HepG2 (cell line): ENCODE measurements around the gene CFAP54. TPM values are rescaled to one million over a fixed set of nuclear protein-coding genes. Genes with fewer than 3 reads are reported as not detected.

ENCODE experiments used
- ATAC-seq: fragments of 200-7000 bp; cut with Tn5 transposase; 3 replicates; pipeline ENCODE4 v1.9.1; 2020; ENCODE audit warnings: mild to moderate bottlenecking, moderate library complexity
- BruUV-seq: library from RNA; stranded (reverse); fragments of 400-500 nt; replicated peaks from 2 replicates; lab custom pipeline; 2021; lab: Mats Ljungman, UMichigan
- CTCF ChIA-PET: fragments of 300-600 bp; formaldehyde crosslinking; extraction: SDS; loops from one replicate; lab custom pipeline; 2021; ENCODE audit warnings: low total read pairs, inconsistent platforms, low intra/inter-chr PET ratio; lab: Yijun Ruan, JAX
- POLR2A ChIA-PET: fragments of 350-600 bp; sonication (Branson Sonifier 250); formaldehyde crosslinking; loops from one replicate; lab custom pipeline; 2020; ENCODE audit warnings: antibody characterized with exemption, inconsistent platforms; lab: Yijun Ruan, JAX
- DNase-seq: peaks from one replicate; pipeline ENCODE4 v3.0.0-alpha.2; 2015; ENCODE audit warnings: low spot score
- FAIRE-seq: peaks from 3 replicates; lab custom pipeline; 2011; peaks lifted over from hg19 to GRCh38; lab: Jason Lieb, UNC
- H2AFZ ChIP-seq: one replicate; pipeline ENCODE4 v1.6.1; 2011; ENCODE audit warnings: low read length, inconsistent platforms
- H3K27ac ChIP-seq: fragments of 300-600 bp; 3 replicates; pipeline ENCODE4 v1.8.0; 2011; ENCODE audit warnings: mixed run types, mild to moderate bottlenecking, mixed read lengths, low read length, inconsistent platforms; ENCODE audit not compliant: insufficient read depth; ENCODE audit errors: extremely low read length
- H3K27me3 ChIP-seq, 2 experiments: fragments of 200-600 bp in 1 of 2; 2 replicates in 1 of 2; 3 replicates in 1 of 2; pipeline versions ENCODE4 v1.6.0 to v1.8.0; 2011; ENCODE audit warnings: low read length in 2 of 2, mild to moderate bottlenecking in 2 of 2, moderate library complexity in 2 of 2, inconsistent platforms in 1 of 2; ENCODE audit not compliant: insufficient read depth in 2 of 2, control insufficient read depth in 1 of 2
- H3K36me3 ChIP-seq, 2 experiments: fragments of 200-600 bp in 1 of 2; replicated peaks in 1 of 2; 2 replicates in 1 of 2; 3 replicates in 1 of 2; pipeline versions ENCODE4 v1.5.1 to v1.8.0; 2011; ENCODE audit warnings: low read length in 2 of 2, inconsistent platforms in 1 of 2; ENCODE audit not compliant: insufficient read depth in 2 of 2, control insufficient read depth in 1 of 2
- H3K4me1 ChIP-seq: 2 replicates; pipeline ENCODE4 v1.5.1; 2012; ENCODE audit warnings: low read length, inconsistent platforms; ENCODE audit not compliant: insufficient read depth
- H3K4me2 ChIP-seq: 2 replicates; pipeline ENCODE4 v1.6.0; 2011; ENCODE audit warnings: low read depth, low read length, inconsistent platforms
- H3K4me3 ChIP-seq, 3 experiments: fragments of 200-600 bp in 1 of 3; sonication (generic), shearing (Covaris generic) in 1 of 3; replicated peaks in 1 of 3; 2 replicates each; pipeline ENCODE4 v1.5.1; 2011 to 2016; ENCODE audit warnings: low read length in 3 of 3, inconsistent platforms in 2 of 3, low read depth in 2 of 3, mild to moderate bottlenecking in 2 of 3, control low read depth in 1 of 3, mixed read lengths in 1 of 3; ENCODE audit not compliant: insufficient read depth in 1 of 3
- H3K79me2 ChIP-seq: one replicate; pipeline ENCODE4 v1.6.1; 2011; ENCODE audit warnings: low read length, inconsistent platforms; ENCODE audit not compliant: insufficient read depth
- H3K9ac ChIP-seq: 2 replicates; pipeline ENCODE4 v1.6.0; 2011; ENCODE audit warnings: mild to moderate bottlenecking, low read depth, low read length, inconsistent platforms; ENCODE audit not compliant: insufficient read depth
- H3K9me3 ChIP-seq: 2 replicates; pipeline ENCODE4 v1.5.1; 2012; ENCODE audit warnings: mild to moderate bottlenecking, low read length
- H4K20me1 ChIP-seq: 2 replicates; pipeline ENCODE4 v1.6.0; 2011; ENCODE audit warnings: inconsistent platforms, mild to moderate bottlenecking, low read length, moderate library complexity; ENCODE audit not compliant: insufficient read depth
- ETV6 ChIP-seq: sonication (generic); formaldehyde crosslinking; conservative IDR thresholded peaks from 2 replicates; pipeline ENCODE4 v1.4.0; 2020; ENCODE audit warnings: missing genetic modification reagents
- TAF15 ChIP-seq: fragments of 200-400 bp; formaldehyde crosslinking; IDR thresholded peaks from one replicate; pipeline ENCODE4 v1.6.1; 2018; ENCODE audit warnings: mild to moderate bottlenecking, low read depth, low read length; ENCODE audit not compliant: poor library complexity, severe bottlenecking
- ZFP37 ChIP-seq: sonication (generic); formaldehyde crosslinking; IDR thresholded peaks from 2 replicates; pipeline ENCODE4 v1.4.0; 2020; ENCODE audit warnings: missing genetic modification reagents, borderline replicate concordance
- ZNF598 ChIP-seq: sonication (generic); formaldehyde crosslinking; IDR thresholded peaks from 2 replicates; pipeline ENCODE4 v1.5.1; 2020; ENCODE audit warnings: mild to moderate bottlenecking, missing genetic modification reagents, borderline replicate concordance
- ZSCAN9 ChIP-seq: IDR thresholded peaks from 2 replicates; pipeline ENCODE4 v1.6.1; 2016; ENCODE audit warnings: borderline replicate concordance
- WGBS: methylation state at CpG from one replicate; pipeline ENCODE4 v1.1.6; 2017; ENCODE audit warnings: low lambda C conversion rate; 5-methylcytosine and 5-hydroxymethylcytosine counted together
- in situ Hi-C: cut with HindIII; loops from 2 replicates; pipeline ENCODE4 v1.10.0; 2017; ENCODE audit warnings: low pct_unique_long_range_greater_than_20kb; ENCODE audit not compliant: extremely low pct_ligation_motif_present
- intact Hi-C: fragments of 100-400 bp; cut with micrococcal nuclease; formaldehyde crosslinking; loops from one replicate; pipeline ENCODE4 v1.10.0; 2022; ENCODE audit not compliant: unreplicated experiment
- polyA plus RNA-seq, 8 experiments: library from polyadenylated mRNA; depleted of rRNA in 3 of 8; stranded (reverse) in 7 of 8; unstranded in 1 of 8; fragments of >200 nt; fragmentation: Illumina TruSeq in 4 of 8; extraction: Trizol in 4 of 8; gene quantifications; 2 replicates each; pipeline versions ENCODE4 v1.2.1 to v1.2.3, GENCODE V29; 2011 to 2016; ENCODE audit warnings: low read depth in 4 of 8, missing spikeins in 1 of 8, mixed read lengths in 1 of 8; ENCODE audit not compliant: insufficient read depth in 1 of 8
- total RNA-seq, 5 experiments: library from RNA; depleted of rRNA; stranded (reverse); fragments of >200 nt; fragmentation: Illumina TruSeq; extraction: Trizol; gene quantifications; 2 replicates each; pipeline ENCODE4 v1.2.3, GENCODE V29; 2016; ENCODE audit warnings: low read depth in 1 of 5
- TF ChIP-seq, protein P1 (sequence below), 2 experiments: sonication (generic) in 1 of 2; formaldehyde crosslinking in 1 of 2; IDR thresholded peaks; 2 replicates each; pipeline versions ENCODE4 v1.6.1 to v1.9.0; 2014 to 2022; ENCODE audit warnings: antibody characterized with exemption in 1 of 2, borderline replicate concordance in 1 of 2, inconsistent platforms in 1 of 2, low read depth in 1 of 2, missing genetic modification reagents in 1 of 2
- TF ChIP-seq, protein P2 (sequence below): IDR thresholded peaks from 2 replicates; pipeline ENCODE4 v1.6.1; 2016; ENCODE audit warnings: missing biosample characterization, missing genetic modification reagents, low read depth
- TF ChIP-seq, protein P3 (sequence below): sonication (generic); formaldehyde crosslinking; IDR thresholded peaks from 2 replicates; pipeline ENCODE4 v1.9.0; 2021; ENCODE audit warnings: missing genetic modification reagents, mild to moderate bottlenecking, borderline replicate concordance

Gene CFAP54
- total and polyA plus RNA-seq, 2 of the 13 experiments (the other 11 are each of a cell fraction or from before 2014, with no cell fraction given) = not detected

DNA sequence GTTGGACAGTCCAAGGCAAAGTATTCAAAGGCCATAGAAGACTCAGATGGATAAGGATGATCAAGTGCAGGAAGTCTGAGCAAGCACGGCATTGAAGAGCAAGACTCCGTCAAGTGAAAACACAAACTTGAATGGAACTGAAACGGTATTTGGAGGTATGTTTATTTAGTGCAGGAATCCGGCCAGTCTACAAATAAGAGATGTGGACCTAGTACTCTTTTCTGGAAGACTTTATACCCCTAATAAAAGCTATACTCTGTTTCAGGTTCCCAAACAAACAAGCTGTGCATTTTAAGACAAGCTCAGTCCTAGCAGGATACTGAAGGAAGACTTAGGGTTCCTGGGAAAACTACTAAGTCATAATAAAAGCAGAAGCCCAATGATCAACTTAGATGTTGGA lies 316.9 kb downstream of the CFAP54 start (continued):
- TF ChIP-seq, protein P1, sequence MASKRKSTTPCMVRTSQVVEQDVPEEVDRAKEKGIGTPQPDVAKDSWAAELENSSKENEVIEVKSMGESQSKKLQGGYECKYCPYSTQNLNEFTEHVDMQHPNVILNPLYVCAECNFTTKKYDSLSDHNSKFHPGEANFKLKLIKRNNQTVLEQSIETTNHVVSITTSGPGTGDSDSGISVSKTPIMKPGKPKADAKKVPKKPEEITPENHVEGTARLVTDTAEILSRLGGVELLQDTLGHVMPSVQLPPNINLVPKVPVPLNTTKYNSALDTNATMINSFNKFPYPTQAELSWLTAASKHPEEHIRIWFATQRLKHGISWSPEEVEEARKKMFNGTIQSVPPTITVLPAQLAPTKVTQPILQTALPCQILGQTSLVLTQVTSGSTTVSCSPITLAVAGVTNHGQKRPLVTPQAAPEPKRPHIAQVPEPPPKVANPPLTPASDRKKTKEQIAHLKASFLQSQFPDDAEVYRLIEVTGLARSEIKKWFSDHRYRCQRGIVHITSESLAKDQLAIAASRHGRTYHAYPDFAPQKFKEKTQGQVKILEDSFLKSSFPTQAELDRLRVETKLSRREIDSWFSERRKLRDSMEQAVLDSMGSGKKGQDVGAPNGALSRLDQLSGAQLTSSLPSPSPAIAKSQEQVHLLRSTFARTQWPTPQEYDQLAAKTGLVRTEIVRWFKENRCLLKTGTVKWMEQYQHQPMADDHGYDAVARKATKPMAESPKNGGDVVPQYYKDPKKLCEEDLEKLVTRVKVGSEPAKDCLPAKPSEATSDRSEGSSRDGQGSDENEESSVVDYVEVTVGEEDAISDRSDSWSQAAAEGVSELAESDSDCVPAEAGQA (IDR thresholded peaks at IDR 0.05; ENCODE audit: low read depth) = no peak
- TF ChIP-seq, protein P1 (CRISPR knock-in tag; IDR thresholded peaks at IDR 0.05; ENCODE audit: borderline replicate concordance) = no peak
- no peak for TF ChIP-seq ETV6 (CRISPR knock-in tag)
- TF ChIP-seq TAF15 = no peak

DNA sequence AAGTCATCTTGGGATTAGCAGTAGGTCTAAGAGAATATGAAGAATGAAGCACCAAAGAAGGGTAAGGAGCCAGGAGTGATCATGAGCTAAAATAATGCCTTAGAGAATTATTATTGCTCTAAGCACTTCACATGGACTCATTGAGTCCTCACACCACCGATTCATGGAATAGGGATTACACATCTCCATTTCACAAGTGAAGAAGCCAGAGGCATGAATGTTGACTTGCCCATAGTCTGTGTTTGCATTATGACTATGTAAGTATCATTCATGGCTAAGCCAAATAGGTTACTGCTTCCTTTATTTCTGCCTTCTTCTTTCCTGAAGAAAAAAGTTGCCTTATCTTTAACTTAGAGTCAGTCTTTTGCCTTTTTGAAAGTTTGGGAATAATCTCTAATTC lies 318.4 kb downstream of the CFAP54 start:
- in situ Hi-C loops (no loop called here), intact Hi-C loops (no loop called here)
- ChIA-PET CTCF (no interaction called here), POLR2A (no interaction called here)
- no TSS peak for BruUV-seq
- no peak overlapping the region for H3K9ac ChIP-seq
- no peaks in the 10 kb centered on the region for H3K36me3 ChIP-seq
- H3K9me3 ChIP-seq = 0 out of 2 replicates have a peak, but pooled peaks cover 9% of the 10 kb centered on the region
- H2AFZ ChIP-seq = no peak overlapping the region
- ATAC-seq (no peak), FAIRE-seq (no peak), DNase-seq (no peak)
- H3K4me1 ChIP-seq = no peaks in the 10 kb centered on the region
- WGBS = 0% methylated on average over 1 of the region's 1 CpG
- H3K79me2 ChIP-seq = no peaks in the 10 kb centered on the region
- H3K27ac ChIP-seq = no peak overlapping the region
- H4K20me1 ChIP-seq = no peaks in the 10 kb centered on the region
- no peaks in the 10 kb centered on the region for H3K27me3 ChIP-seq
- TF ChIP-seq, protein P2, sequence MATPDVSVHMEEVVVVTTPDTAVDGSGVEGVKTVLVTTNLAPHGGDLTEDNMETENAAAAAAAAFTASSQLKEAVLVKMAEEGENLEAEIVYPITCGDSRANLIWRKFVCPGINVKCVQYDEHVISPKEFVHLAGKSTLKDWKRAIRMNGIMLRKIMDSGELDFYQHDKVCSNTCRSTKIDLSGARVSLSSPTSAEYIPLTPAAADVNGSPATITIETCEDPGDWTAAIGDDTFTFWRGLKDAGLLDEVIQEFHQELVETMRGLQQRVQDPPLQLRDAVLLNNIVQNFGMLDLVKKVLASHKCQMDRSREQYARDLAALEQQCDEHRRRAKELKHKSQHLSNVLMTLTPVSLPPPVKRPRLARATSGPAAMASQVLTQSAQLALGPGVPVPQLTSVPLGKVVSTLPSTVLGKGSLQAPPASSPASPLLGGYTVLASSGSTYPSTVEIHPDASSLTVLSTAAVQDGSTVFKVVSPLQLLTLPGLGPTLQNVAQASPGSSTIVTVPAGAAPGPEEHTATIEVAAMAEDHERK (CRISPR knock-in tag) = no peak
- no peak for TF ChIP-seq ZNF598 (CRISPR knock-in tag)
- TF ChIP-seq, protein P3, sequence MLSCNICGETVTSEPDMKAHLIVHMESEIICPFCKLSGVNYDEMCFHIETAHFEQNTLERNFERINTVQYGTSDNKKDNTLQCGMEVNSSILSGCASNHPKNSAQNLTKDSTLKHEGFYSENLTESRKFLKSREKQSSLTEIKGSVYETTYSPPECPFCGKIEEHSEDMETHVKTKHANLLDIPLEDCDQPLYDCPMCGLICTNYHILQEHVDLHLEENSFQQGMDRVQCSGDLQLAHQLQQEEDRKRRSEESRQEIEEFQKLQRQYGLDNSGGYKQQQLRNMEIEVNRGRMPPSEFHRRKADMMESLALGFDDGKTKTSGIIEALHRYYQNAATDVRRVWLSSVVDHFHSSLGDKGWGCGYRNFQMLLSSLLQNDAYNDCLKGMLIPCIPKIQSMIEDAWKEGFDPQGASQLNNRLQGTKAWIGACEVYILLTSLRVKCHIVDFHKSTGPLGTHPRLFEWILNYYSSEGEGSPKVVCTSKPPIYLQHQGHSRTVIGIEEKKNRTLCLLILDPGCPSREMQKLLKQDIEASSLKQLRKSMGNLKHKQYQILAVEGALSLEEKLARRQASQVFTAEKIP (CRISPR knock-in tag) = no peak
- no peak for TF ChIP-seq ZSCAN9 (CRISPR knock-in tag)
- no peak for TF ChIP-seq ZFP37
- H3K4me2 ChIP-seq = no peak overlapping the region
- H3K4me3 ChIP-seq = no peak overlapping the region
